ENCODE measurements around the gene GPR26.

Gene GPR26

GRCh38 chr10:123635745-123636144 lies 30.4 kb upstream of the GPR26 start:
- H3K9me3 ChIP-seq (ENCODE audit: control insufficient read depth, insufficient read depth, low read depth, low read length), result no peaks in the 10 kb centered on the region
- no peaks in the 10 kb centered on the region for H3K36me3 ChIP-seq (ENCODE audit: control insufficient read depth in 2 of 2, insufficient read depth in 1 of 2, low read length in 2 of 2)
- TF ChIP-seq ZNF311 (tag by site-specific recombination; IDR thresholded peaks at IDR 0.05; ENCODE audit: borderline replicate concordance) (no peak), SP7 (tag by site-specific recombination; IDR thresholded peaks at IDR 0.05) (no peak), ZIC2 (tag by site-specific recombination; IDR thresholded peaks at IDR 0.05) (no peak), ZNF391 (tag by site-specific recombination; IDR thresholded peaks at IDR 0.05; ENCODE audit: borderline replicate concordance, low read depth) (no peak), KLF1 (tag by site-specific recombination; IDR thresholded peaks at IDR 0.05) (no peak), ZNF510 (tag by site-specific recombination; IDR thresholded peaks at IDR 0.05; ENCODE audit: insufficient replicate concordance) (no peak), ZNF660 (tag by site-specific recombination; IDR thresholded peaks at IDR 0.05) (no peak), ZBTB10 (tag by site-specific recombination; IDR thresholded peaks at IDR 0.05) (no peak), YY1 (tag by site-specific recombination; IDR thresholded peaks at IDR 0.05) (no peak), OSR2 (tag by site-specific recombination; IDR thresholded peaks at IDR 0.05) (no peak), ZNF768 (tag by site-specific recombination; IDR thresholded peaks at IDR 0.05) (no peak), ZNF600 (tag by site-specific recombination; IDR thresholded peaks at IDR 0.05) (no peak), ZNF610 (tag by site-specific recombination; IDR thresholded peaks at IDR 0.05; ENCODE audit: borderline replicate concordance) (no peak), GLI4 (tag by site-specific recombination; IDR thresholded peaks at IDR 0.05) (no peak), ZNF133 (tag by site-specific recombination; IDR thresholded peaks at IDR 0.05) (no peak)
- ChIA-PET POLR2A (no interaction called here), CTCF (no interaction called here)
- no peak overlapping the region for H3K4me3 ChIP-seq (ENCODE audit: low read depth, low read length)
- H3K4me1 ChIP-seq (ENCODE audit: control insufficient read depth, insufficient read depth, low read length), result no peaks in the 10 kb centered on the region
- no peak overlapping the region for H3K27ac ChIP-seq (ENCODE audit: extremely low read depth, low read depth, low read length)

GRCh38 chr10:123636598-123637325 lies 29.4 kb upstream of the GPR26 start:
- Histone ChIP-seq H3K4me3 (ENCODE audit: low read depth, low read length) (no peak overlapping the region), H3K4me1 (ENCODE audit: control insufficient read depth, insufficient read depth, low read length) (no peaks in the 10 kb centered on the region), H3K36me3 (ENCODE audit: control insufficient read depth in 2 of 2, insufficient read depth in 1 of 2, low read length in 2 of 2) (no peaks in the 10 kb centered on the region), H3K9me3 (ENCODE audit: control insufficient read depth, insufficient read depth, low read depth, low read length) (no peaks in the 10 kb centered on the region), H3K27ac (ENCODE audit: extremely low read depth, low read depth, low read length) (no peak overlapping the region)
- POLR2A ChIA-PET, result no interaction called here
- no peak for TF ChIP-seq ZNF791 (tag by site-specific recombination; IDR thresholded peaks at IDR 0.05)
- CTCF ChIA-PET, result interaction anchor here (0.5 to 0.8 kb wide), 2 partner anchors 53 to 261 kb away, joined by 3 read pairs; no protein-coding TSS in a partner anchor

GRCh38 chr10:123637326-123637880 lies 28.8 kb upstream of the GPR26 start:
- no peak overlapping the region for H3K27ac ChIP-seq (ENCODE audit: extremely low read depth, low read depth, low read length)
- POLR2A ChIA-PET, result no interaction called here
- H3K4me3 ChIP-seq (ENCODE audit: low read depth, low read length), result no peak overlapping the region
- no peaks in the 10 kb centered on the region for H3K36me3 ChIP-seq (ENCODE audit: control insufficient read depth in 2 of 2, insufficient read depth in 1 of 2, low read length in 2 of 2)
- H3K9me3 ChIP-seq (ENCODE audit: control insufficient read depth, insufficient read depth, low read depth, low read length), result no peaks in the 10 kb centered on the region
- no peaks in the 10 kb centered on the region for H3K4me1 ChIP-seq (ENCODE audit: control insufficient read depth, insufficient read depth, low read length)
- CTCF ChIA-PET, result interaction anchor here (0.5 to 0.8 kb wide), 2 partner anchors 53 to 260 kb away, joined by 3 read pairs; no protein-coding TSS in a partner anchor
- TF ChIP-seq ZNF24 (tag by site-specific recombination; IDR thresholded peaks at IDR 0.05) (no peak), INSM2 (tag by site-specific recombination; IDR thresholded peaks at IDR 0.05) (no peak), ZNF626 (tag by site-specific recombination; IDR thresholded peaks at IDR 0.05) (no peak), ZFP41 (tag by site-specific recombination; IDR thresholded peaks at IDR 0.05; ENCODE audit: borderline replicate concordance) (no peak), ZNF416 (tag by site-specific recombination; IDR thresholded peaks at IDR 0.05) (no peak), ZNF791 (tag by site-specific recombination; IDR thresholded peaks at IDR 0.05) (no peak), ZNF121 (tag by site-specific recombination; IDR thresholded peaks at IDR 0.05) (no peak), TCF7L2 (IDR thresholded peaks at IDR 0.05; ENCODE audit: borderline replicate concordance, low read depth, low read length) (no peak), ZNF146 (tag by site-specific recombination; IDR thresholded peaks at IDR 0.05) (no peak), ZNF670 (tag by site-specific recombination; IDR thresholded peaks at IDR 0.05; ENCODE audit: low read depth) (no peak), ZNF148 (tag by site-specific recombination; IDR thresholded peaks at IDR 0.05; ENCODE audit: borderline replicate concordance) (no peak)

All from HEK293 (cell line).